H9 (cell line): ENCODE data around the gene SLC15A3. TPM values are rescaled to one million over a fixed set of nuclear protein-coding genes. Genes with fewer than 3 reads are reported as not detected.

Experiments
- DNase-seq: peaks from one replicate; pipeline ENCODE4 v3.0.0-alpha.2; 2017
- H2AFZ ChIP-seq: one replicate; pipeline ENCODE4 v1.6.1; 2013; ENCODE audit warnings: mild to moderate bottlenecking, low read length, control low read depth, moderate library complexity
- H2AK5ac ChIP-seq: 2 replicates; pipeline ENCODE4 v1.6.1; 2013; ENCODE audit warnings: low read length, control low read depth, mixed read lengths; ENCODE audit not compliant: insufficient read length
- H2BK120ac ChIP-seq: one replicate; pipeline ENCODE4 v1.6.1; 2013; ENCODE audit warnings: low read depth, mild to moderate bottlenecking, low read length, control low read depth, inconsistent platforms; ENCODE audit not compliant: poor library complexity, severe bottlenecking
- H2BK12ac ChIP-seq: 2 replicates; pipeline ENCODE4 v1.6.1; 2013; ENCODE audit warnings: low read length, control low read depth, mixed read lengths, low read depth; ENCODE audit not compliant: insufficient read length
- H2BK15ac ChIP-seq: 2 replicates; pipeline ENCODE4 v1.6.1; 2013; ENCODE audit warnings: low read depth, low read length, control low read depth
- H2BK20ac ChIP-seq: one replicate; pipeline ENCODE4 v1.6.1; 2013; ENCODE audit warnings: low read depth, mild to moderate bottlenecking, low read length, control low read depth, inconsistent platforms; ENCODE audit not compliant: poor library complexity, severe bottlenecking
- H2BK5ac ChIP-seq: 2 replicates; pipeline ENCODE4 v1.6.1; 2013; ENCODE audit warnings: low read length, control low read depth, mixed read lengths; ENCODE audit not compliant: insufficient read length
- H3K14ac ChIP-seq: 2 replicates; pipeline ENCODE4 v1.6.1; 2013; ENCODE audit warnings: low read length, control low read depth; ENCODE audit not compliant: insufficient read depth
- H3K18ac ChIP-seq: 2 replicates; pipeline ENCODE4 v1.6.1; 2013; ENCODE audit warnings: low read depth, mild to moderate bottlenecking, mixed read lengths, low read length, control low read depth; ENCODE audit not compliant: insufficient read length
- H3K23ac ChIP-seq: 2 replicates; pipeline ENCODE4 v1.6.1; 2013; ENCODE audit warnings: low read length, control low read depth, mixed read lengths, low read depth; ENCODE audit not compliant: insufficient read length
- H3K23me2 ChIP-seq: 2 replicates; pipeline ENCODE4 v1.6.1; 2013; ENCODE audit warnings: low read depth, mild to moderate bottlenecking, mixed read lengths, low read length, control low read depth; ENCODE audit not compliant: insufficient read length, poor library complexity, severe bottlenecking
- H3K27ac ChIP-seq: 2 replicates; pipeline ENCODE4 v1.5.1; 2013; ENCODE audit warnings: low read length, control low read depth, mixed read lengths, low read depth; ENCODE audit not compliant: insufficient read length
- H3K27me3 ChIP-seq: 2 replicates; pipeline ENCODE4 v1.6.1; 2013; ENCODE audit warnings: low read length, control low read depth, inconsistent platforms; ENCODE audit not compliant: insufficient read depth
- H3K4ac ChIP-seq: 2 replicates; pipeline ENCODE4 v1.6.1; 2013; ENCODE audit warnings: low read depth, mild to moderate bottlenecking, control low read depth, inconsistent platforms, low read length, moderate library complexity
- H3K4me1 ChIP-seq: 2 replicates; pipeline ENCODE4 v1.6.1; 2013; ENCODE audit warnings: low read length, control low read depth, inconsistent platforms; ENCODE audit not compliant: insufficient read depth
- H3K4me2 ChIP-seq: 2 replicates; pipeline ENCODE4 v1.6.1; 2013; ENCODE audit warnings: low read length, control low read depth, mixed read lengths; ENCODE audit not compliant: insufficient read length, insufficient read depth
- H3K56ac ChIP-seq: 2 replicates; pipeline ENCODE4 v1.6.1; 2013; ENCODE audit warnings: low read depth, mild to moderate bottlenecking, mixed read lengths, low read length, control low read depth; ENCODE audit not compliant: insufficient read length
- H3K79me1 ChIP-seq: 2 replicates; pipeline ENCODE4 v1.6.1; 2013; ENCODE audit warnings: low read depth, mild to moderate bottlenecking, moderate library complexity, low read length, control low read depth, inconsistent platforms; ENCODE audit not compliant: insufficient read depth, poor library complexity, severe bottlenecking
- H3K79me2 ChIP-seq: 2 replicates; pipeline ENCODE4 v1.6.1; 2013; ENCODE audit warnings: low read length, control low read depth, inconsistent platforms; ENCODE audit not compliant: insufficient read depth
- H3K9ac ChIP-seq: 2 replicates; pipeline ENCODE4 v1.6.1; 2013; ENCODE audit warnings: low read length, control low read depth, mixed read lengths; ENCODE audit not compliant: insufficient read length; ENCODE audit errors: extremely low read depth
- H3K9me3 ChIP-seq: one replicate; pipeline ENCODE4 v1.6.1; 2013; ENCODE audit warnings: low read depth, low read length, inconsistent platforms; ENCODE audit not compliant: control insufficient read depth
- H3T11ph ChIP-seq: one replicate; pipeline ENCODE4 v1.6.1; 2013; ENCODE audit warnings: mild to moderate bottlenecking, low read length, control low read depth, inconsistent platforms
- H4K20me1 ChIP-seq: one replicate; pipeline ENCODE4 v1.6.1; 2013; ENCODE audit not compliant: control insufficient read depth, insufficient read length, insufficient read depth
- H4K5ac ChIP-seq: 2 replicates; pipeline ENCODE4 v1.6.1; 2013; ENCODE audit warnings: low read depth, mild to moderate bottlenecking, mixed read lengths, low read length, control low read depth; ENCODE audit not compliant: insufficient read length
- H4K8ac ChIP-seq: replicated peaks from 2 replicates; pipeline ENCODE4 v1.6.1; 2013; ENCODE audit warnings: low read length, control low read depth, mixed read lengths, low read depth; ENCODE audit not compliant: insufficient read length
- H4K91ac ChIP-seq: 2 replicates; pipeline ENCODE4 v1.6.1; 2013; ENCODE audit warnings: low read depth, mild to moderate bottlenecking, moderate library complexity, mixed read lengths, low read length, control low read depth; ENCODE audit not compliant: insufficient read length
- H3K27ac Mint-ChIP-seq, 3 experiments: 2 replicates in 2 of 3; 3 replicates in 1 of 3; pipeline ENCODE4 v1.8.0; 2020 to 2021; ENCODE audit warnings: mixed read lengths in 3 of 3, mild to moderate bottlenecking in 1 of 3, moderate library complexity in 1 of 3
- H3K27me3 Mint-ChIP-seq: 2 replicates; pipeline ENCODE4 v1.8.0; 2021; ENCODE audit warnings: low read depth, mild to moderate bottlenecking, moderate library complexity, mixed read lengths
- H3K36me3 Mint-ChIP-seq, 3 experiments: 2 replicates in 2 of 3; 3 replicates in 1 of 3; pipeline ENCODE4 v1.8.0; 2020 to 2021; ENCODE audit warnings: low read depth in 3 of 3, mixed read lengths in 3 of 3; ENCODE audit not compliant: insufficient read depth in 1 of 3
- H3K4me1 Mint-ChIP-seq, 2 experiments: 2 replicates each; pipeline ENCODE4 v1.8.0; 2020; ENCODE audit warnings: mixed read lengths in 2 of 2
- H3K4me3 Mint-ChIP-seq, 2 experiments: 2 replicates in 1 of 2; 3 replicates in 1 of 2; pipeline ENCODE4 v1.8.0; 2020 to 2021; ENCODE audit warnings: mild to moderate bottlenecking in 2 of 2, mixed read lengths in 2 of 2, moderate library complexity in 1 of 2
- H3K9me3 Mint-ChIP-seq, 2 experiments: 2 replicates in 1 of 2; 3 replicates in 1 of 2; pipeline ENCODE4 v1.8.0; 2020; ENCODE audit warnings: mild to moderate bottlenecking in 2 of 2, mixed read lengths in 2 of 2, moderate library complexity in 1 of 2
- WGBS: extraction: QIAGEN DNeasy Blood & Tissue Kit; methylation state at CpG from one replicate; pipeline ENCODE4 v1.1.7; 2013; ENCODE audit warnings: missing lambda C conversion rate, low lambda C conversion rate, mixed read lengths; ENCODE audit not compliant: insufficient read length; ENCODE audit errors: extremely low coverage; 5-methylcytosine and 5-hydroxymethylcytosine counted together
- total RNA-seq: library from RNA; stranded (reverse); gene quantifications from 2 replicates; pipeline ENCODE4 v1.2.1, GENCODE V29; 2021
- TF ChIP-seq, protein P1 (sequence below): fragments of 200-600 bp; sonication (generic); conservative IDR thresholded peaks from 3 replicates; pipeline ENCODE4 v1.8.0; 2021; ENCODE audit warnings: antibody characterized with exemption, mild to moderate bottlenecking

The SLC15A3 gene
- total RNA-seq, 1 experiment from 2014 or later = 7.0 TPM

DNA sequence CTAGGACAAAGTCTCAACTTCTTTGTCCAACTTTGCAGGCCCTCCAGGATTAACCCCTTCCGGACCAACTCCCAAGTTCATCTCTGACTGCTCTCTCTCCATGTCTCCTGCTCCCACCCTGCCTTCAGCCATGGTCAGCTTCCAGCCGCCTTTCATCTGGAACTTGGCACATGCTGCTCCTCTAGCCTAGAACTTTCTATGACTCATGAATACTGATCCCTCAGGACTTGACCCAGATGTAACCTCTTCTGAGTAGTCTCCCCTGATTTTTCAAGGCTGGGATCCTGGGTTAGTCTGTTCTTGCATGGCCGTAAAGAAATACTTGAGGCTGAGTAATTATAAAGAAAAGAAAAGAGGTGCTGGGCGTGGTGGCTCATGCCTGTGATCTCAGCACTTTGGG lies 5.2 kb upstream of the SLC15A3 start:
- Mint-ChIP-seq H3K36me3 (no peaks in the 10 kb centered on the region; a peak in 1 of 7 replicates), H3K4me3 (no peak overlapping the region), H3K4me1 (peaks cover 8% of the 10 kb centered on the region in 2 experiments), H3K27ac (no peak overlapping the region), H3K9me3 (no peaks in the 10 kb centered on the region), H3K27me3 (peaks cover 50% of the 10 kb centered on the region)
- Histone ChIP-seq H3T11ph (no peak overlapping the region), H3K79me2 (no peaks in the 10 kb centered on the region), H2AK5ac (no peak overlapping the region), H3K23me2 (peaks cover 2% of the 10 kb centered on the region), H3K4me2 (no peak overlapping the region), H3K27ac (no peak overlapping the region), H3K27me3 (no peaks in the 10 kb centered on the region), H4K20me1 (no peaks in the 10 kb centered on the region), H2AFZ (no peak overlapping the region), H4K5ac (no peak overlapping the region), H3K23ac (no peak overlapping the region), H3K4ac (no peak overlapping the region), H3K79me1 (no peaks in the 10 kb centered on the region), H4K8ac (no peak overlapping the region), H3K4me1 (no peaks in the 10 kb centered on the region), H2BK5ac (no peak overlapping the region), H3K56ac (no peak overlapping the region), H2BK12ac (no peak overlapping the region), H3K14ac (no peak overlapping the region), H2BK20ac (no peak overlapping the region), H2BK15ac (no peak overlapping the region), H3K18ac (no peak overlapping the region), H3K9ac (no peak overlapping the region), H4K91ac (no peak overlapping the region), H2BK120ac (no peak overlapping the region), H3K9me3 (no peaks in the 10 kb centered on the region)
- no peak for DNase-seq
- TF ChIP-seq, protein P1, sequence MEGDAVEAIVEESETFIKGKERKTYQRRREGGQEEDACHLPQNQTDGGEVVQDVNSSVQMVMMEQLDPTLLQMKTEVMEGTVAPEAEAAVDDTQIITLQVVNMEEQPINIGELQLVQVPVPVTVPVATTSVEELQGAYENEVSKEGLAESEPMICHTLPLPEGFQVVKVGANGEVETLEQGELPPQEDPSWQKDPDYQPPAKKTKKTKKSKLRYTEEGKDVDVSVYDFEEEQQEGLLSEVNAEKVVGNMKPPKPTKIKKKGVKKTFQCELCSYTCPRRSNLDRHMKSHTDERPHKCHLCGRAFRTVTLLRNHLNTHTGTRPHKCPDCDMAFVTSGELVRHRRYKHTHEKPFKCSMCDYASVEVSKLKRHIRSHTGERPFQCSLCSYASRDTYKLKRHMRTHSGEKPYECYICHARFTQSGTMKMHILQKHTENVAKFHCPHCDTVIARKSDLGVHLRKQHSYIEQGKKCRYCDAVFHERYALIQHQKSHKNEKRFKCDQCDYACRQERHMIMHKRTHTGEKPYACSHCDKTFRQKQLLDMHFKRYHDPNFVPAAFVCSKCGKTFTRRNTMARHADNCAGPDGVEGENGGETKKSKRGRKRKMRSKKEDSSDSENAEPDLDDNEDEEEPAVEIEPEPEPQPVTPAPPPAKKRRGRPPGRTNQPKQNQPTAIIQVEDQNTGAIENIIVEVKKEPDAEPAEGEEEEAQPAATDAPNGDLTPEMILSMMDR = no peak
- no CpG with 5 or more reads among the region's 4 CpGs for WGBS
